ENCODE measurements around the gene NRG3.

GRCh38 chr10:82208726-82209125 lies 333.7 kb downstream of the NRG3 start:
- TF ChIP-seq, protein P1, sequence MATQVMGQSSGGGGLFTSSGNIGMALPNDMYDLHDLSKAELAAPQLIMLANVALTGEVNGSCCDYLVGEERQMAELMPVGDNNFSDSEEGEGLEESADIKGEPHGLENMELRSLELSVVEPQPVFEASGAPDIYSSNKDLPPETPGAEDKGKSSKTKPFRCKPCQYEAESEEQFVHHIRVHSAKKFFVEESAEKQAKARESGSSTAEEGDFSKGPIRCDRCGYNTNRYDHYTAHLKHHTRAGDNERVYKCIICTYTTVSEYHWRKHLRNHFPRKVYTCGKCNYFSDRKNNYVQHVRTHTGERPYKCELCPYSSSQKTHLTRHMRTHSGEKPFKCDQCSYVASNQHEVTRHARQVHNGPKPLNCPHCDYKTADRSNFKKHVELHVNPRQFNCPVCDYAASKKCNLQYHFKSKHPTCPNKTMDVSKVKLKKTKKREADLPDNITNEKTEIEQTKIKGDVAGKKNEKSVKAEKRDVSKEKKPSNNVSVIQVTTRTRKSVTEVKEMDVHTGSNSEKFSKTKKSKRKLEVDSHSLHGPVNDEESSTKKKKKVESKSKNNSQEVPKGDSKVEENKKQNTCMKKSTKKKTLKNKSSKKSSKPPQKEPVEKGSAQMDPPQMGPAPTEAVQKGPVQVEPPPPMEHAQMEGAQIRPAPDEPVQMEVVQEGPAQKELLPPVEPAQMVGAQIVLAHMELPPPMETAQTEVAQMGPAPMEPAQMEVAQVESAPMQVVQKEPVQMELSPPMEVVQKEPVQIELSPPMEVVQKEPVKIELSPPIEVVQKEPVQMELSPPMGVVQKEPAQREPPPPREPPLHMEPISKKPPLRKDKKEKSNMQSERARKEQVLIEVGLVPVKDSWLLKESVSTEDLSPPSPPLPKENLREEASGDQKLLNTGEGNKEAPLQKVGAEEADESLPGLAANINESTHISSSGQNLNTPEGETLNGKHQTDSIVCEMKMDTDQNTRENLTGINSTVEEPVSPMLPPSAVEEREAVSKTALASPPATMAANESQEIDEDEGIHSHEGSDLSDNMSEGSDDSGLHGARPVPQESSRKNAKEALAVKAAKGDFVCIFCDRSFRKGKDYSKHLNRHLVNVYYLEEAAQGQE (IDR thresholded peaks at IDR 0.05; ENCODE audit: low read depth) = no peak
- TF ChIP-seq CTCF (IDR thresholded peaks at IDR 0.05 in 2 of 3, conservative IDR thresholded peaks at IDR 0.05 in 1 of 3; ENCODE audit: borderline replicate concordance in 1 of 3, insufficient read depth in 1 of 3, low read depth in 2 of 3, low read length in 2 of 3) (no peak), EZH2 (IDR thresholded peaks at IDR 0.05) (no peak), ZNF274 (IDR thresholded peaks at IDR 0.05; ENCODE audit: low read depth, low read length) (no peak), JUND (IDR thresholded peaks at IDR 0.05) (no peak), POLR2AphosphoS5 (IDR thresholded peaks at IDR 0.05; ENCODE audit: low read depth, low read length) (no peak), ATF3 (IDR thresholded peaks at IDR 0.05) (no peak), FOSL1 (IDR thresholded peaks at IDR 0.05; ENCODE audit: low read depth) (no peak)
- TF ChIP-seq, protein P2, sequence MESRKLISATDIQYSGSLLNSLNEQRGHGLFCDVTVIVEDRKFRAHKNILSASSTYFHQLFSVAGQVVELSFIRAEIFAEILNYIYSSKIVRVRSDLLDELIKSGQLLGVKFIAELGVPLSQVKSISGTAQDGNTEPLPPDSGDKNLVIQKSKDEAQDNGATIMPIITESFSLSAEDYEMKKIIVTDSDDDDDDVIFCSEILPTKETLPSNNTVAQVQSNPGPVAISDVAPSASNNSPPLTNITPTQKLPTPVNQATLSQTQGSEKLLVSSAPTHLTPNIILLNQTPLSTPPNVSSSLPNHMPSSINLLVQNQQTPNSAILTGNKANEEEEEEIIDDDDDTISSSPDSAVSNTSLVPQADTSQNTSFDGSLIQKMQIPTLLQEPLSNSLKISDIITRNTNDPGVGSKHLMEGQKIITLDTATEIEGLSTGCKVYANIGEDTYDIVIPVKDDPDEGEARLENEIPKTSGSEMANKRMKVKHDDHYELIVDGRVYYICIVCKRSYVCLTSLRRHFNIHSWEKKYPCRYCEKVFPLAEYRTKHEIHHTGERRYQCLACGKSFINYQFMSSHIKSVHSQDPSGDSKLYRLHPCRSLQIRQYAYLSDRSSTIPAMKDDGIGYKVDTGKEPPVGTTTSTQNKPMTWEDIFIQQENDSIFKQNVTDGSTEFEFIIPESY (IDR thresholded peaks at IDR 0.05; ENCODE audit: extremely low read depth, insufficient replicate concordance, low read length) = no peak
